ENCODE results near the gene EPO.

DNA sequence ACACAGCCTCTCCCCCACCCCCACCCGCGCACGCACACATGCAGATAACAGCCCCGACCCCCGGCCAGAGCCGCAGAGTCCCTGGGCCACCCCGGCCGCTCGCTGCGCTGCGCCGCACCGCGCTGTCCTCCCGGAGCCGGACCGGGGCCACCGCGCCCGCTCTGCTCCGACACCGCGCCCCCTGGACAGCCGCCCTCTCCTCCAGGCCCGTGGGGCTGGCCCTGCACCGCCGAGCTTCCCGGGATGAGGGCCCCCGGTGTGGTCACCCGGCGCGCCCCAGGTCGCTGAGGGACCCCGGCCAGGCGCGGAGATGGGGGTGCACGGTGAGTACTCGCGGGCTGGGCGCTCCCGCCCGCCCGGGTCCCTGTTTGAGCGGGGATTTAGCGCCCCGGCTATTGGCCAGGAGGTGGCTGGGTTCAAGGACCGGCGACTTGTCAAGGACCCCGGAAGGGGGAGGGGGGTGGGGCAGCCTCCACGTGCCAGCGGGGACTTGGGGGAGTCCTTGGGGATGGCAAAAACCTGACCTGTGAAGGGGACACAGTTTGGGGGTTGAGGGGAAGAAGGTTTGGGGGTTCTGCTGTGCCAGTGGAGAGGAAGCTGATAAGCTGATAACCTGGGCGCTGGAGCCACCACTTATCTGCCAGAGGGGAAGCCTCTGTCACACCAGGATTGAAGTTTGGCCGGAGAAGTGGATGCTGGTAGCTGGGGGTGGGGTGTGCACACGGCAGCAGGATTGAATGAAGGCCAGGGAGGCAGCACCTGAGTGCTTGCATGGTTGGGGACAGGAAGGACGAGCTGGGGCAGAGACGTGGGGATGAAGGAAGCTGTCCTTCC, 620 bp downstream of the EPO start:
- TF ChIP-seq EZH2 (IDR thresholded peaks at IDR 0.05; ENCODE audit: borderline replicate concordance, low read depth, low read length, severe bottlenecking) = no peak
- TF ChIP-seq CTCF (IDR thresholded peaks at IDR 0.05; ENCODE audit: borderline replicate concordance, extremely low read depth, low read length, poor library complexity, severe bottlenecking) = no peak
